GM18520 (cell line): ENCODE data around the gene RCCD1.
A peak's percentile ranks its signal among the peaks of the same experiment; 100 is the strongest.

Source experiments
- ATAC-seq: cut with Tn5 transposase; IDR thresholded peaks from one replicate; pipeline ENCODE4 v1.9.1; 2021; ENCODE audit not compliant: unreplicated experiment

Gene RCCD1

DNA sequence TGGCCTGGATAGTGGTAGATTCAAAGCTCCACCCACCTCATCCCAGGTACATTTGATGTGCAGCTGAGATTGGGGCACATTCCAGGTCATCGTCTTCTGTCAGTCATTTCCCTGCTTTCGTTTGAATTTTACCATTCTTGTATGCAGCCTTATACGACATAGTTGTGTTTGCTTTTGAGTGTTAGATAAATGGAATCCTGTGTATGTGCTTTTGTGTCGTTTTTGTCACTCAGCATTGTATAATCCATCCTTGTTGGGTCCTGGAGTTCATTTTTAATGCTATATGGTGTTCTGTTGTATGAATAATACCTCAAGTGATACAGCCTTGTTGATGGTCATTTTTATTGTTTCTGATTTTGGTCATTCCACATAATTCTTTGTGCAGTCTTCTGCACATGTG, 7.3 kb downstream of the RCCD1 start:
- ATAC-seq, result no peak

- no peak for ATAC-seq
Observed at GRCh38 chr15:90966262-90966661, 11.6 kb downstream of the RCCD1 start.

- ATAC-seq, result no peak
Observed at GRCh38 chr15:90967206-90967605, 12.5 kb downstream of the RCCD1 start.

DNA sequence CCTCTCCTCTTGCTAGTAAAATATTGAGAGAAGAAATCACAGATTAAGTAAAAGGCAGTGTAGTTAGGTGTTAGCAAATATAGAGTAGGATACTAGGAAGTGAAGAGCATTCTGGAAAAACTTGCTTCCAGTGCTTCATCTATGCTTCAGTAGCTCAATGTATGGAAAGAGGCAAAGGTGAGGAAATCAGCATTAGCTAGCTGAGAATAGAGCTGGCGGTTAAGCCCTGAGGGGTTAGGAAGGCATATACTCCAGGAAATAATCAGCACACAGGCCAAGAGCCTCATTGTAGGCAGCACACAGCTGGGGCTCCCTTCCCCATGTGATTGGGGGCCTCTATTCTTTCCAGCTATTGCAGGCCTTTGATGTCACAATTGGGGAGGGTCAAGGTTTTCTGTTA, 13.8 kb downstream of the RCCD1 start:
- ATAC-seq, result no peak

- no peak for ATAC-seq
Observed at GRCh38 chr15:90970274-90970673, 15.6 kb downstream of the RCCD1 start.

- no peak for ATAC-seq
Observed at GRCh38 chr15:90972133-90972532, 17.4 kb downstream of the RCCD1 start.

DNA sequence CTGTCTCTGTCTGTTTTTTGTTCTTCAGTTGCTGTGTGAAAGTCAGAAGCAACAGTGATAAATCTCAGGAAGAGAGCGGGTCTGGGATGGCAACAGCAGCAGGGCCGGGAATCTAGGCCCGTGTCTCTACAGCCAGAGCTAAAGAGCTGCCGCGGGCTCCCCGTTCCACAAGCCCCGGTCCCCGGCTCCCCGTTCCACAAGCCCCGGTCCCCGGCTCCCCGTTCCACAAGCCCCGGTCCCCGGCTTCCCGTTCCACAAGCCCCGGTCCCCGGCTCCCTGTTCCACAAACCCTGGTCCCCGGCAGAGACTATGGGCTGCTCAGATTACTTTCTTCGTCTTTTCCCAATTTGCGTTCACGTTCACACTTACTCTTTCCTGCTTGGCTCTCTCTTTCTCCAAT, 19.5 kb downstream of the RCCD1 start:
- no peak for ATAC-seq

DNA sequence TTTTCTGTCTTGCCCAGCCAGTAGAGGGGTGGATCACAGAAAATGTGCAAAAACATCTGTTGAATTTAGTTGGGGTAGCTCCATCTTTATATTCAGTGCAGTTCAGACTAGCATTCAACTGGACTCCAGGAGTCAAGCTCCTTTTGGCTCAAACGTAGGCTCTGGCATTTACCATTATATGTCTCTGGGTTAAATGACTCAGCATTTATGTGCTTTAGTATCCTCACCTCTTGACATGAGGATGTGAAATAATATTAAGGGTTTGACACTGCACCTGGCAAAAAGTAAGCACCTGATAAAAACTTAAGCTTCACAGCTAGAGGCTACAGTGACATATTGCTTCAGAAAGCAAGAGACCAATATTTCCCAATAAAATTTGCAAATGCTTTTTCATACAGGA, 24.9 kb downstream of the RCCD1 start:
- no peak for ATAC-seq

DNA sequence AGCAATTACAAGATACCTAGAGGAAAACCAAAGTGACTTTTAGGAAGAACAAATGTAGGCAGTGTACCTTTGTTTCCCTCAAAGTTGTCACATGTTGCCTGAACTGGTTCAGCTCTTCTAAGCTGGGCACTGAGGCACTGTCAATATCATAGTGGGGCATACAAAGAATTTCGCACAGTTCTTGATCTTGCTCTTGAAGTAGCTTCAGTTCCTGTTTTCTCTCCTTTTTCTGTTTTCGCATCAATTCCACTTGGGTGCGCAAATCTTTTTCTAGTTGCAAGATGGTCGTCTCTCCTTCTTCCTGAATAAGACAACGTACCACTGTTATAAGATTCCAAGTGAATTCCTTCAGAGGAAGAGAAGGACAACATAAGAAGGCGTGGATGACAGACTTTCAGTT, 27.0 kb downstream of the RCCD1 start:
- peak; percentile 71 for ATAC-seq

- peak; percentile 22 for ATAC-seq
Observed at GRCh38 chr15:90982135-90982534, 27.5 kb downstream of the RCCD1 start.

DNA sequence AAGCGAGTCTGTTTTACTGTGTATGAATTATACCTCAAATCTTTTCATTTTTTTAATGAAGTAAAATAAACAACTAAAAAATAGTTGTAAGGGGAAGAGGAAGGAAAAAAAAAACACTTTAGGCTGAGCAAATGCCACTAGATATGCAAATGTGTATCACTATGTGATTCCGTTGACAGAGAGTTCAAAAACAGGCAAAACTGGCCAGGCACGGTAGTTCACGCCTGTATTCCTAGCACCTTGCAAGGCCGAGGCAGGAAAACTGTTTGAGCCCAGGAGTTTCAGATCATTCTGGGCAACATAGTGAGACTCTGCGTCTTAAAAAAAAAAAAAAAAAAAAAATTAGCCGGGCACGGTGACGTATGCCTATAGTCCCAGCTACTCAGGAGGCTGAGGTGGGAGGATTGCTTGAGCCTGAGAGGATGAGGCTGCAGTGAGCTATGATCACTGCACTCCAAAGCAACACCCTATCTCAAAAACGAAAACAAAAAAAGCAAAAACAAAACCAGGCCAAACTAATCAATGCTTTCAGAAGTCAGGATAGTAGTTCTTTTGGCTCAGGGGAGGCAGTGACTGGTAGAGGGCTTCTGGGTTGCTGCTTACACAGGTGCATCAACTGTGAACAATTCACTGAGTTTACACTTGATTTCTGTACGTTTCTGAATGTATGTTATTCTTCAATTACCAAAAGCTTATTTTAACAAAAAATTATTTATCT, 32.3 kb downstream of the RCCD1 start:
- peak; percentile 42 for ATAC-seq

- ATAC-seq, result no peak
Observed at GRCh38 chr15:90987561-90988141, 33.0 kb downstream of the RCCD1 start.

GRCh38 chr15:90988296-90988695, 33.6 kb downstream of the RCCD1 start:
- ATAC-seq, result no peak

DNA sequence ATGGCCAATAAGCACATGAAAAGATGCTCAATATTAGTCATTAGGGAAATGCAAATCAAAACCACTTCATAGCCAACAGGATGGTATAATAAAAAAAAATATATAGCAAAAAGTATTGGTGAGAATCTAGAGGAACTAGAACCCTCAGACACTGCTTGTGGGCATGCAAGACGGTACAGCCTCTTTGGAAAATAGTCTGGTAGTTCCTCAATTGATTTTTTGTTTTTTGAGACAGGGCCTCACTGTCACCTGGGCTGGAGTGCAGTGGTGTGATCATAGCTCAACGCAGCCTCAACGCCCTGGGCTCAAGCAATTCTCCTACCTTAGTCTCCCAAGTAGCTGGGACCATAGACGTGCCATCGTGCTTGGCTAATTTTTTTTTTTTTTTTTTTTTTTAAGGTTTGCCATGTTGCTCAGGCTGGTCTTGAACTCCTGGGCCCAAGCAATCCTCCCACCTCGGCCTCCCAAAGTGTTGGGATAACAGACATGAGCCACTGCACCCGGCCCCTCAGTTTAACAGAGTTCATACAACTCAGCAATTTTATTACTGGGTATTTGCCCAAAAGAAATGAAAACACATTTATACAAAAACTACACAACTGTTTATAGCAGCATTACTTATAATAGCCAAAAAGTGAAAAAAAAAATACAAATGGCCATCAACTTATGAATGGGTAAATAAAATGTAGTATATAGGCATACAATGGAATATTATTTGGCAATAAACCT, 34.5 kb downstream of the RCCD1 start:
- ATAC-seq, result no peak

- no peak for ATAC-seq
Observed at GRCh38 chr15:90990446-90990845, 35.8 kb downstream of the RCCD1 start.

DNA sequence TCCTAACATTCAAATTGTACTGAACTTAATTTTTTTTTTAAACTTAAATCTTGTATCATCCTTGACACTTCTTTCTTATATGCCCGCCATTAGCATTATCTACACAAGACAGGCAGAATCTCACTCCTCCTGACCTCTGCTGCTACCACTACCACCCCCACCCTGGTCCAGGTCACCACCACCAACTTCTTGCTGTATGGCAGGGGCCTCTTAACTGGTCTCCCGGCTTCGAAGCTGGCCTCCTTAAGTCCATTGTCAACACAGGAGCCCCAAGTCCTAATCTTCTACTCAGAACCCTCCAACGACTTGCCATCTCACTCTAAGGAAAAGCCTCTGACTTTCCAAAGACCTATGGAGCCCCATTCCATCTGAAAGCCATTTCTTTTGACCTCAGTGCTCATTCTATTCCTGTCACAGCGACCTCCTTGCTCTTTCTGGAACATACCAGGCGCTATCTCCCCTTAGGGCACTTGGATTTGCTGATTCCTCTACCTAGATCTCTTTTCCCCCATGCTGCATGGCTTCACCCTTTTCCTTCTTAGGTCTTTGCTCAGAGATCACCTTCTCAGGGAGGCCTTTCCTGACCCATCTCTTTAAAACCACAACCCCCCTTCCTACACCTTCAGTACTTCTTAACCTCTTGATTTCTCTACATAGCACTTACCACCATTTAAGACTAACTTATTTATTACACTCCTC, 37.1 kb downstream of the RCCD1 start:
- no peak for ATAC-seq

GRCh38 chr15:90994059-90994416, 39.4 kb downstream of the RCCD1 start:
- no peak for ATAC-seq

DNA sequence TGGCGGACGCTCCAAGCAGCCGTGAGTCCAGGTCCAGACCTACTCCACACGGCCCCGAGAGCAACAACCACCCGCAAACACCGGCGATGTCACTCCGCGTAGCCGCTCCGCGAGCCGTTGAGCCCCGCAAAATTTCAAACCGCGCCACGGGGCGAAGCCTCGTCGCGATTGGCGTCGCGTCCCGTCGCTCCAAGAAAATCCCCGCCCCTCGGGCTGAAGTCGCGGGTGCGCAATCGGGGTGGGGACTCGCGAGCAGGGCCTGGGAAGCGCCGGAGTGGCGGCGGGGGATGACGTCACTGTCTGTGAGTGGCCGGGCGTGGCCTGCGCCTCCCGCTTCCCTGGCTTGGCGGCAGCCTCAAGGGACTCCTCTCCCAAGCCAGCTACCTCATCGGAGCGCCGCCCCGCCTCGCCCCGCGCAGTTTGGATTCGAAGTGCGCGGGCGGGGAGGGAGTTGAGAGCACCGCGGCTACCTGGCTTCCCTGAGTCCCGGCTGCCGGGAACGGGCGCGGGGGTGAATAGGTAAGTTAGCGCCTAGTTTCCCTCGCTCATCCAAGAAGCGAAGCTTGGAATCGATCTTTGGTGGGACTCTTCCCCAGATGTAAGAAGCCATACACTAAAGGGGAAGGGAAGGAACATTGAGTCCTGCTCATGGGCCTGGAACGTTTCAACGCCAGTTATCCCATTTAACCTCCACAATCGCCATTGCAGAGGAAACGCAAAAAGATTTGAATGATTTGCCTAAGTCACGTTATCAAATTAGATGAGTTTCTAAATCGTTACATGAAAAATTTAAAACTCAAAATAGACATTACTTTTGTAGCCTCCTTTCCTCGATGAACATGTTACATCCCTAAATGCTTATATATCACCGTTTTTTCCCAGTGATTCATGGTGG, 40.0 kb downstream of the RCCD1 start, which contains the start of gene PRC1:
Gene PRC1 (minus strand): TSS at position 119 of the 895 bp plus-strand sequence. CDS start 118 bp downstream, at position 1.
- peak; percentile 92 for ATAC-seq

GRCh38 chr15:90998737-90999136, 44.1 kb downstream of the RCCD1 start:
- no peak for ATAC-seq

DNA sequence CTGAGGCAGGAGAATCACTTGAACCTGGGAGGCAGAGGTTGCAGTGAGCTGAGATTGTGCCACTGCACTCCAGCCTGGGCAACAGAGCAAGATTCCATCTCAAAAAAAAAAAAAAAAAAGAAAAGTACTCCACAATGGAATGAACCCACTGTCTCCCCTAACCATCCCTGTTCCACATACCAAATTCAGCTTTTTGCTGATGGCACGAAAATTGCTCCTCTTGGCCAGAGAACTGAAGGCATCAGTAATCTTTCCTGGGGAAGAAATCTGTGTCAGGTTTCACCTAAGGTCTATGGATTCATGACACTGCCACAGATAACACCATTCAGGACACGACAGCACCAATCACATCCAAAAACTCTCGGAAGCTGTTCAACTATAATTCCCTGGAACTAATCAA, 46.5 kb downstream of the RCCD1 start:
- no peak for ATAC-seq

GRCh38 chr15:91007266-91007665, 52.6 kb downstream of the RCCD1 start:
- no peak for ATAC-seq
